Muscle of leg (tissue), 11 donors: ENCODE results near the gene KRT14. TPM values are rescaled to one million over a fixed set of nuclear protein-coding genes. Genes with fewer than 3 reads are reported as not detected.
A peak's percentile ranks its signal among the peaks of the same experiment; 100 is the strongest.
"Not testable (repeated sequence)": the region's sequence is repeated elsewhere in the genome, so short reads cannot be mapped to it uniquely, and the experiment has no call there.

Experiments
- DNase-seq: peaks from one replicate; pipeline ENCODE4 v3.0.0; 2013
- H3K27ac ChIP-seq: one replicate; pipeline ENCODE4 v1.5.1; 2013; ENCODE audit warnings: mild to moderate bottlenecking, low read length, control low read depth
- H3K27me3 ChIP-seq: one replicate; pipeline ENCODE4 v1.6.1; 2013; ENCODE audit warnings: low read length; ENCODE audit not compliant: control insufficient read depth, insufficient read depth
- H3K36me3 ChIP-seq: one replicate; pipeline ENCODE4 v1.6.1; 2013; ENCODE audit warnings: low read length; ENCODE audit not compliant: control insufficient read depth, insufficient read depth
- H3K4me1 ChIP-seq: one replicate; pipeline ENCODE4 v1.6.1; 2013; ENCODE audit warnings: low read length; ENCODE audit not compliant: control insufficient read depth, insufficient read depth
- H3K4me3 ChIP-seq: one replicate; pipeline ENCODE4 v1.5.1; 2013; ENCODE audit warnings: low read length, control low read depth
- H3K9me3 ChIP-seq: replicated peaks from 2 replicates; pipeline ENCODE4 v1.6.1; 2013; ENCODE audit warnings: low read depth, low read length; ENCODE audit not compliant: control insufficient read depth
- WGBS: methylation state at CpG from one replicate; pipeline ENCODE4 v1.1.5; 2013; ENCODE audit warnings: missing lambda C conversion rate; ENCODE audit not compliant: insufficient coverage; 5-methylcytosine and 5-hydroxymethylcytosine counted together
- polyA plus RNA-seq, 8 donors: library from polyadenylated mRNA; unstranded; fragments of 120-200 nt; gene quantifications; one replicate each; pipeline versions ENCODE4 v1.2.1 to v1.2.3, GENCODE V29; 2013; ENCODE audit warnings: inconsistent platforms in 1 of 8, low replicate concordance in 1 of 8; ENCODE audit not compliant: insufficient read length in 8 of 8, insufficient read depth in 1 of 8
- total RNA-seq: library from RNA; stranded (reverse); fragments of 120-200 nt; gene quantifications from one replicate; pipeline ENCODE4 v1.2.4, GENCODE V29; 2013

KRT14 gene
- total and polyA plus RNA-seq, 9 donors, result 0.04 to 49.4 (median 0.55) TPM; not detected in 1

GRCh38 chr17:41629316-41629715, 42.6 kb upstream of the KRT14 start:
- H3K4me3 ChIP-seq, result no peak overlapping the region
- no peaks in the 10 kb centered on the region for H3K27me3 ChIP-seq
- peaks cover 14% of the 10 kb centered on the region for H3K4me1 ChIP-seq
- H3K36me3 ChIP-seq, result no peaks in the 10 kb centered on the region
- 53% methylated on average over 5 of the region's 10 CpGs for WGBS
- H3K9me3 ChIP-seq, result no peaks in the 10 kb centered on the region
- no peak overlapping the region for H3K27ac ChIP-seq
- no peak for DNase-seq

- peak; percentile 87 for DNase-seq
- WGBS, result 59% methylated on average over 5 of the region's 11 CpGs
- Histone ChIP-seq H3K4me1 (peaks cover 15% of the 10 kb centered on the region), H3K27ac (peak overlapping the region; percentile 35)
- not testable (repeated sequence) for H3K27me3 ChIP-seq, H3K9me3 ChIP-seq, H3K36me3 ChIP-seq, H3K4me3 ChIP-seq
These were observed 42.0 kb upstream of the KRT14 start for GRCh38 chr17:41628621-41629255.

- DNase-seq, H3K4me3 ChIP-seq, H3K36me3 ChIP-seq, H3K27ac ChIP-seq, H3K27me3 ChIP-seq, H3K9me3 ChIP-seq: not testable (repeated sequence)
- no CpG with 5 or more reads among the region's 1 CpG for WGBS
- peaks cover 22% of the 10 kb centered on the region for H3K4me1 ChIP-seq
These were observed 41.3 kb upstream of the KRT14 start for GRCh38 chr17:41628073-41628370.

GRCh38 chr17:41627316-41628072, 40.8 kb upstream of the KRT14 start:
- Histone ChIP-seq H3K4me1 (peaks cover 28% of the 10 kb centered on the region), H3K36me3 (no peaks in the 10 kb centered on the region), H3K27ac (no peak overlapping the region), H3K27me3 (no peaks in the 10 kb centered on the region), H3K4me3 (no peak overlapping the region), H3K9me3 (no peaks in the 10 kb centered on the region)
- DNase-seq, result no peak
- 76% methylated on average over 21 of the region's 23 CpGs for WGBS

GRCh38 chr17:41626914-41627295, 40.2 kb upstream of the KRT14 start:
- H3K27me3 ChIP-seq, DNase-seq, H3K27ac ChIP-seq, H3K4me3 ChIP-seq, H3K36me3 ChIP-seq, H3K9me3 ChIP-seq: not testable (repeated sequence)
- peaks cover 28% of the 10 kb centered on the region for H3K4me1 ChIP-seq
- WGBS, result 77% methylated on average over 3 of the region's 5 CpGs

GRCh38 chr17:41626028-41626913, 39.6 kb upstream of the KRT14 start:
- H3K4me3 ChIP-seq, DNase-seq, H3K27ac ChIP-seq, H3K9me3 ChIP-seq, H3K27me3 ChIP-seq, H3K36me3 ChIP-seq: not testable (repeated sequence)
- 83% methylated on average over 8 of the region's 17 CpGs for WGBS
- peaks cover 30% of the 10 kb centered on the region for H3K4me1 ChIP-seq

- peaks cover 31% of the 10 kb centered on the region for H3K4me1 ChIP-seq
- H3K27me3 ChIP-seq, result no peaks in the 10 kb centered on the region
- H3K36me3 ChIP-seq, result no peaks in the 10 kb centered on the region
- no peak overlapping the region for H3K27ac ChIP-seq
- WGBS, result 78% methylated on average over 15 of the region's 16 CpGs
- DNase-seq, result no peak
- H3K4me3 ChIP-seq, result no peak overlapping the region
- H3K9me3 ChIP-seq, result no peaks in the 10 kb centered on the region
These were observed 38.9 kb upstream of the KRT14 start for GRCh38 chr17:41625602-41626001.

GRCh38 chr17:41624208-41625101, 37.8 kb upstream of the KRT14 start, which contains the start of gene KRT17:
KRT17 (minus strand) TSS chr17:41624575; CDS start chr17:41624509, 66 bp downstream.
- Histone ChIP-seq H3K4me1 (peaks cover 31% of the 10 kb centered on the region), H3K27ac (no peak within 1 kb of the TSS), H3K27me3 (peaks cover 2% of the 10 kb centered on the region), H3K36me3 (no peaks in the 10 kb centered on the region), H3K9me3 (no peaks in the 10 kb centered on the region), H3K4me3 (no peak within 1 kb of the TSS)
- no peak for DNase-seq
- 55% methylated on average over 22 of the region's 33 CpGs for WGBS

GRCh38 chr17:41623184-41623861, 36.6 kb upstream of the KRT14 start:
- 74% methylated on average over 2 of the region's 10 CpGs for WGBS
- not testable (repeated sequence) for H3K27me3 ChIP-seq, H3K27ac ChIP-seq

More at GRCh38 chr17:41623184-41623861, 36.6 kb upstream of the KRT14 start:
- not testable (repeated sequence) for H3K9me3 ChIP-seq, H3K4me3 ChIP-seq, H3K36me3 ChIP-seq, DNase-seq
- H3K4me1 ChIP-seq, result peaks cover 28% of the 10 kb centered on the region
